Uterus (tissue), 4 donors: ENCODE results near the gene BRD7. TPM values are rescaled to one million over a fixed set of nuclear protein-coding genes. Genes with fewer than 3 reads are reported as not detected.

Source experiments
- DNase-seq, 2 donors: peaks; one replicate each; pipeline ENCODE4 v3.0.0-alpha.2; 2019 to 2020
- H3K27ac ChIP-seq, 2 donors: fragments of 200-600 bp; sonication (generic); 1 replicate in 1 of 2; 2 replicates in 1 of 2; pipeline ENCODE4 v1.5.1; 2016 to 2018
- H3K27me3 ChIP-seq, 2 donors: fragments of 200-600 bp; sonication (generic); one replicate each; pipeline ENCODE4 v1.5.1; 2018 to 2019; ENCODE audit warnings: control low read depth in 1 of 2
- H3K36me3 ChIP-seq, 2 donors: fragments of 200-600 bp; sonication (generic); one replicate each; pipeline ENCODE4 v1.5.1; 2019; ENCODE audit warnings: control low read depth in 1 of 2
- H3K4me1 ChIP-seq, 2 donors: fragments of 200-600 bp; sonication (generic); one replicate each; pipeline ENCODE4 v1.5.1; 2018 to 2019; ENCODE audit warnings: control low read depth in 1 of 2
- H3K4me3 ChIP-seq, 2 donors: fragments of 200-600 bp; sonication (generic); 1 replicate in 1 of 2; 2 replicates in 1 of 2; pipeline ENCODE4 v1.5.1; 2018 to 2019; ENCODE audit warnings: mild to moderate bottlenecking in 1 of 2
- H3K9me3 ChIP-seq, 2 donors: fragments of 200-600 bp; sonication (generic); one replicate each; pipeline ENCODE4 v1.5.1; 2019; ENCODE audit warnings: control low read depth in 1 of 2
- CTCF ChIP-seq, 4 experiments: fragments of 200-600 bp in 2 of 4; fragments of 450-650 bp in 2 of 4; sonication (generic) in 2 of 4; IDR thresholded peaks; one replicate each; pipeline ENCODE4 v1.5.1; 2016 to 2019; ENCODE audit warnings: antibody characterized with exemption in 4 of 4, mild to moderate bottlenecking in 2 of 4, moderate library complexity in 1 of 4
- POLR2A ChIP-seq, 2 donors: fragments of 450-650 bp; IDR thresholded peaks; one replicate each; pipeline ENCODE4 v1.6.1; 2016; ENCODE audit warnings: antibody characterized with exemption in 2 of 2, mild to moderate bottlenecking in 1 of 2, moderate library complexity in 1 of 2
- intact Hi-C: fragments of 100-400 bp; cut with DNase I; formaldehyde crosslinking; loops from one replicate; pipeline ENCODE4 v1.15.1; 2023; ENCODE audit warnings: low total_unique reads
- total RNA-seq, 4 donors: library from RNA; depleted of rRNA in 3 of 4; stranded (reverse); fragments of >200 nt in 3 of 4; gene quantifications; one replicate each; pipeline versions ENCODE4 v1.1.0 to v1.2.4, GENCODE V29; 2014 to 2023
- donor health status: DM: yes; HTN: yes; CAD: no.

Gene BRD7
- total RNA-seq, 4 donors from 2014 or later, result 26.9 to 74.8 (median 40.3) TPM

GRCh38 chr16:50390371-50390771, 21.6 kb upstream of the BRD7 start:
- no peaks in the 10 kb centered on the region for H3K36me3 ChIP-seq
- H3K27me3 ChIP-seq, result no peaks in the 10 kb centered on the region
- H3K9me3 ChIP-seq, result no peaks in the 10 kb centered on the region
- intact Hi-C loops, result no loop called here
- H3K4me1 ChIP-seq, result peaks cover 0 to 4% of the 10 kb centered on the region in 2 donors
- no peak for TF ChIP-seq CTCF (IDR thresholded peaks at IDR 0.05)
- no peak for TF ChIP-seq POLR2A (IDR thresholded peaks at IDR 0.05)
- no peak overlapping the region for H3K27ac ChIP-seq
- DNase-seq, result no peak
- no peak overlapping the region for H3K4me3 ChIP-seq

- intact Hi-C loops, result no loop called here
- DNase-seq, result no peak
- no peak for TF ChIP-seq CTCF (IDR thresholded peaks at IDR 0.05)
- TF ChIP-seq POLR2A (IDR thresholded peaks at IDR 0.05), result no peak
- Histone ChIP-seq H3K27me3 (no peaks in the 10 kb centered on the region), H3K4me1 (peaks cover 0 to 4% of the 10 kb centered on the region in 2 donors), H3K27ac (no peak overlapping the region), H3K4me3 (no peak overlapping the region), H3K9me3 (no peaks in the 10 kb centered on the region), H3K36me3 (no peaks in the 10 kb centered on the region)
Measured at GRCh38 chr16:50389900-50390299, 21.1 kb upstream of the BRD7 start.

- intact Hi-C loops, result no loop called here
- no peak for DNase-seq
- H3K27me3 ChIP-seq, result no peaks in the 10 kb centered on the region
- no peaks in the 10 kb centered on the region for H3K36me3 ChIP-seq
- no peak overlapping the region for H3K4me3 ChIP-seq
- no peak for TF ChIP-seq POLR2A (IDR thresholded peaks at IDR 0.05)
- H3K4me1 ChIP-seq, result peaks cover 0 to 4% of the 10 kb centered on the region in 2 donors
- H3K27ac ChIP-seq, result no peak overlapping the region
- no peaks in the 10 kb centered on the region for H3K9me3 ChIP-seq
Measured at GRCh38 chr16:50388496-50388895, 19.7 kb upstream of the BRD7 start.

DNA sequence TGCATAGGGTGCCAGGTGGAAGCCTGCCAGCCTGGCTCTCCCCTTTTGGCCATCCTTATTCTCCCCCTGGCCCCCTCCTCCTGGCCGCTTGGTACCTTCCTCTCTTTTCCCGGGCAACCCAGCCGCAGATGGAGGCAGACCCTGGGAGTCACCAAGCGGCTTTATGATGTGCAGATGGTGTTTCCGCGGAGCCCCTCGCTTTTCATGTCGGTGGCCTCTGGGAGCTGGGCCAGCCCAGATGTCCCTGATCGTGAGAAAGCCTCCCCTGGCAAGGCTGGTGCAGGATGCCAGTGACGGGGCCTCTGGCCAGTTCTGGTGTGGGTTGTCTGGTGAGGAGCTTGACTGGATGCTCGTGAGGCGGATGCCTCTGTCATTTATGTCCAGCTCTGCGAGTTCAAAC, 18.0 kb upstream of the BRD7 start:
- no peaks in the 10 kb centered on the region for H3K9me3 ChIP-seq
- peaks cover 0 to 4% of the 10 kb centered on the region in 2 donors for H3K4me1 ChIP-seq
- no peak overlapping the region for H3K27ac ChIP-seq
- intact Hi-C loops, result no loop called here
- no peaks in the 10 kb centered on the region for H3K36me3 ChIP-seq
- no peaks in the 10 kb centered on the region for H3K27me3 ChIP-seq
- H3K4me3 ChIP-seq, result no peak overlapping the region
- TF ChIP-seq POLR2A (IDR thresholded peaks at IDR 0.05) (no peak), CTCF (IDR thresholded peaks at IDR 0.05) (no peak)
- DNase-seq, result no peak

DNA sequence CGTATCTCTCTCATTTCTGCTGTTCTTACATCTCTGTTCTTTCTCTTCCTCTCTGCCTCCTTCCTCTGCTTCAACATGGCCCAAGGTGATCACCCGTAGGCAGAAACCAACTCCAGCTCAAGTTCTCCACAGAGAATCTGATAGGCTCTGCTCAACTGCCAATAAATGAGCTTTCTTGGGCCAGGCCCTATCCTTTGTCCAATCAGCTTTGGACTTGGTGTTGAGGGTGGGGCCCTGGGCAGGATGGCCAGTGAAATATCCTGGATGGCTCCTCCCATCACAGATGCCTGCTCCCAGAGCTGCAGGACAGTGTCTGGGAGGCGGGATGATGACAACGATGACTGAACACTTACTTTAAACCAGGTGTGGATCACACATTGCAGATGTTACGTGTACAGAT, 17.4 kb upstream of the BRD7 start:
- DNase-seq, result no peak
- peaks cover 0 to 1% of the 10 kb centered on the region in 2 donors for H3K4me1 ChIP-seq
- H3K27ac ChIP-seq, result no peak overlapping the region
- no peaks in the 10 kb centered on the region for H3K9me3 ChIP-seq
- intact Hi-C loops, result no loop called here
- H3K4me3 ChIP-seq, result no peak overlapping the region
- H3K36me3 ChIP-seq, result no peaks in the 10 kb centered on the region
- H3K27me3 ChIP-seq, result no peaks in the 10 kb centered on the region
- TF ChIP-seq POLR2A (IDR thresholded peaks at IDR 0.05) (no peak), CTCF (IDR thresholded peaks at IDR 0.05) (no peak)

GRCh38 chr16:50384500-50385135, 15.8 kb upstream of the BRD7 start:
- intact Hi-C loops, result no loop called here
- Histone ChIP-seq H3K4me1 (no peaks in the 10 kb centered on the region), H3K27ac (no peak overlapping the region), H3K36me3 (no peaks in the 10 kb centered on the region), H3K4me3 (no peak overlapping the region), H3K27me3 (no peaks in the 10 kb centered on the region), H3K9me3 (no peaks in the 10 kb centered on the region)
- TF ChIP-seq POLR2A (IDR thresholded peaks at IDR 0.05), result no peak
- no peak for TF ChIP-seq CTCF (IDR thresholded peaks at IDR 0.05)
- no peak for DNase-seq
